Osteocyte (in vitro differentiated cells): ENCODE measurements around the gene SH3D21. TPM values are rescaled to one million over a fixed set of nuclear protein-coding genes. Genes with fewer than 3 reads are reported as not detected.
A peak's percentile ranks its signal among the peaks of the same experiment; 100 is the strongest.

Experiments
- DNase-seq: peaks from one replicate; pipeline ENCODE4 v3.0.0; 2021; ENCODE audit warnings: mixed read lengths; ENCODE audit not compliant: unreplicated experiment; ENCODE audit errors: extremely low spot score
- H3K27ac Mint-ChIP-seq: one replicate; pipeline ENCODE4 v1.8.0; 2021; ENCODE audit warnings: mild to moderate bottlenecking, mixed read lengths; ENCODE audit not compliant: unreplicated experiment
- H3K27me3 Mint-ChIP-seq: one replicate; pipeline ENCODE4 v1.8.0; 2021; ENCODE audit warnings: mixed read lengths; ENCODE audit not compliant: unreplicated experiment
- H3K36me3 Mint-ChIP-seq: one replicate; pipeline ENCODE4 v1.8.0; 2021; ENCODE audit warnings: mixed read lengths; ENCODE audit not compliant: unreplicated experiment
- H3K4me1 Mint-ChIP-seq: one replicate; pipeline ENCODE4 v1.8.0; 2021; ENCODE audit warnings: mixed read lengths; ENCODE audit not compliant: unreplicated experiment
- H3K4me3 Mint-ChIP-seq: one replicate; pipeline ENCODE4 v1.8.0; 2021; ENCODE audit warnings: mild to moderate bottlenecking, moderate library complexity, mixed read lengths; ENCODE audit not compliant: unreplicated experiment
- H3K9me3 Mint-ChIP-seq: one replicate; pipeline ENCODE4 v1.8.0; 2021; ENCODE audit warnings: mixed read lengths; ENCODE audit not compliant: unreplicated experiment
- CTCF ChIP-seq: fragments of 200-600 bp; sonication (generic); IDR thresholded peaks from 2 replicates; pipeline ENCODE4 v1.5.0; 2021; ENCODE audit warnings: antibody characterized with exemption, mild to moderate bottlenecking, moderate library complexity
- total RNA-seq: library from RNA; stranded (reverse); gene quantifications from 2 replicates; pipeline ENCODE4 v1.2.1, GENCODE V29; 2021

The SH3D21 gene
- total RNA-seq, 1 donor from 2014 or later = 6.4 TPM

DNA sequence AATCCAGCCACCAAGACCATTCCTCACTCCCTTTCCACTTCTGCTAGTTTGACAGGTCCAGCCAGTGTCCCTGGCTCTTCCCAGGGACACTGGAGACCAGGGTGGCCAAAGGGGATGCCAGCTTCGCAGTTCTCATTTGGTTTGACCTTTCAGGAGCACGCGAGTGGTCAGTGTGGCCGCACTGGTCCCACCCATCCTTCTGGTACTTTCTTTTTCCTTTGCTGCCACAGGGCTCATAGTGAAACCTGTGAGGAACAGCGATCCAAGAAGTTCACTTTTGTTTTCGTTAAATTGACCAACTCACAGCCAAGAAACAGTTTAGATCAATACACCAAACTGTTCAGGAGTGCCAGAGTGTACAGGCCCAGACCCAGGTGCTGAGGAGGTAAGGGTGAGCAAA, 31.7 kb downstream of the SH3D21 start:
- Mint-ChIP-seq H3K27me3 (no peaks in the 10 kb centered on the region), H3K4me3 (no peak overlapping the region), H3K9me3 (no peaks in the 10 kb centered on the region), H3K4me1 (peaks cover 2% of the 10 kb centered on the region), H3K36me3 (peaks cover 13% of the 10 kb centered on the region), H3K27ac (no peak overlapping the region)
- no peak for DNase-seq
- no peak for TF ChIP-seq CTCF

DNA sequence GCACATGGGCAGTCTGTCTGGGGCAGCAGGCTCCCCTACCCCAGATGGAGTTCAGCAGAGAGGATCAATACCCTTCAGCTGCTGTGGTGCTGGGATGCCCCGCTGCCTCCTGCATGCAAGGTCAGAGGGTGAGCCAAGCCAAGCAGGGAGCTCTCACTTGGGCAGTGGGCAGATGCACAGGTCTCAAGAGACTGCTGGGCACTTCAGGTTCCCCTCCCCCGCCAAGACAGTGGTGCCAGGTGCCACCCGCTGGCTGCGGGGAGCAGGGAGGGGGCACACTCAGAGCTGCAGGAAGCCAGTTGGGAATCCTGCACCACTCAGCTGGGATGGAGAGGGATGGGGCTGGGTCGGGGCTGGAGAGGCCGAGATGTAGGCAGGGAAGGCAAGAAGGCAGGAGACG, 33.0 kb downstream of the SH3D21 start:
- Mint-ChIP-seq H3K27ac (no peak overlapping the region), H3K4me3 (no peak overlapping the region), H3K27me3 (no peaks in the 10 kb centered on the region), H3K9me3 (no peaks in the 10 kb centered on the region), H3K4me1 (peaks cover 16% of the 10 kb centered on the region), H3K36me3 (peaks cover 16% of the 10 kb centered on the region)
- no peak for DNase-seq
- no peak for TF ChIP-seq CTCF

- H3K27ac Mint-ChIP-seq = no peak overlapping the region
- no peaks in the 10 kb centered on the region for H3K27me3 Mint-ChIP-seq
- H3K4me1 Mint-ChIP-seq = peaks cover 20% of the 10 kb centered on the region
- TF ChIP-seq CTCF = no peak
- H3K4me3 Mint-ChIP-seq = no peak overlapping the region
- peaks cover 19% of the 10 kb centered on the region for H3K36me3 Mint-ChIP-seq
- H3K9me3 Mint-ChIP-seq = no peaks in the 10 kb centered on the region
- no peak for DNase-seq
These were observed 33.4 kb downstream of the SH3D21 start for GRCh38 chr1:36339615-36340014.

DNA sequence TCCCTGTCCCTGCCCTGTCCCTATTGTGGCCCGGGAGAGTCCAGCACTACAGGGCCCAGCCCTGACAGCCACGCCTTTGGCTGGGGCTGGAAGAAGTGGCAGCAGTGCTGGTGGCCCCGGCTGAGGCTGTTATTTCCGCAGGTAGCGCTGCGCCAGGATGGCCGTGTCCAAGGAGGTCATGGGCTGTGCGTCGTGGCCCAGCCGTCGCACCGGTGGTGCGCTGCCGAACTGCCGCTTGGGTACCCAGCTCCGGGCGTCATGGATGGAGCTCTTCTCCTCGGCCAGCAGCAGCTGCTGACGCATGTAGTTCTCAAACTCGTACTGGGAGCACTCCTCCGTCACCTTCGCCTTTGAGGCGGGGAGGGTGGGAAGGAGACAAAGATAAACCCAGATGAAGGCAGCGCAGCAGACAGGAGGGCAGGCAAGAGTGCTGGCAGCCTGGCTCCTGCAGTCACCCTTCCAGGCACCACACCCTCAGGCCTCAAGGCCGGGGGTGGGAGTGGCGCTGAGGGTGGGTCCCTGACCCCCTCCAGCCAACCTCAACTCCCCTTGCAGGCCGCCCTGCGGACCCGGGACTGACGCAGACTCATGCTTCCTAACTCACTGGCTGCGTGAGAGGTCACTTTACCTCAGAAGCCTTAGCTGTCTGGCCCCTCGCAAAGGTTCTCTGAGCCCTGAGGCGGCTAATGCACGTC, 35.6 kb downstream of the SH3D21 start:
- H3K27me3 Mint-ChIP-seq = no peaks in the 10 kb centered on the region
- H3K9me3 Mint-ChIP-seq = no peaks in the 10 kb centered on the region
- no peak overlapping the region for H3K4me3 Mint-ChIP-seq
- H3K4me1 Mint-ChIP-seq = peaks cover 20% of the 10 kb centered on the region
- peaks cover 26% of the 10 kb centered on the region for H3K36me3 Mint-ChIP-seq
- H3K27ac Mint-ChIP-seq = no peak overlapping the region
- DNase-seq = no peak
- no peak for TF ChIP-seq CTCF

DNA sequence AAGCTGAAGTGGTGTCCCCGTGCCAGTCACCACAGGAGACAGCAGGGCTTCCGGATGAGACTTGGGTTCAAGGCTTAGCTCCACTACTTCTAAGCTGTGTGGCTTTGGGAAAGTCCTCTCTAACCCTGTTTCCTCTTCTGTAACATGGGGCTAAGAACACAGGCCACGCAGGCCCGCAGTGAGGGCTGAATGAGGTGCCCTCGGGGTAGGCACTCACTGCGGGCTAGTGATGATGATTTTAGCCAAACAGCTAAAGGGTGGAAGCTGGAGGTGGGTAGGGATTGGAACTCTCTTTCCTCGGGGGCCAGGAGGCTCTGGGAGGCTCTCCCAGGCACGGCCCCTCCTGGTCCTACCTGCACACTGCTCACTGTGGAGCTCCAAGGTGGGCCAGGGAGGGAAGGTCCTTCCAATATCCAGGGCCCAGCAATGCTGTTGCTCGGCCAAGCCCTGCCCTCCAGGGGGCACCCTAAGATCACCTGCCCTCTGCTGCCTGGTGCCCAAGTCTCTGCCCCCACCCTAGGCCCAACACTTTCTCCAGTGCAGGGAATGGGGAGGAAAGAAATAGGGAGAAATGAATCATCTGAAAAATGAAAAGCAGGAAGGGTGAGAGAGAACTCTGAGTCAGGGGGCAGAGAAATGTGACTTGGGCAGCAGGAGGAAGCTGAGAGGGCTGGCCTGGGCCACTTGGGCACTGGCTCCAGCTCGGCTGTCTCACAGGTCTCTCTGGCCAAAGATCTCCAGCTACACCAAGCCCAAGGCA, 36.4 kb downstream of the SH3D21 start:
- H3K4me3 Mint-ChIP-seq = no peak overlapping the region
- TF ChIP-seq CTCF = peak; percentile 68
- H3K27ac Mint-ChIP-seq = peak overlapping the region; percentile 59

More for the DNA sequence above, 36.4 kb downstream of the SH3D21 start:
- H3K27me3 Mint-ChIP-seq = no peaks in the 10 kb centered on the region
- peaks cover 31% of the 10 kb centered on the region for H3K36me3 Mint-ChIP-seq
- DNase-seq = no peak
- no peaks in the 10 kb centered on the region for H3K9me3 Mint-ChIP-seq
- H3K4me1 Mint-ChIP-seq = peaks cover 20% of the 10 kb centered on the region
